SH-SY5Y (cell line): ENCODE data around the gene SLC6A3.

Experiments
- GATA2 ChIP-seq: IDR thresholded peaks from 2 replicates; pipeline ENCODE4 v1.6.1; 2011; ENCODE audit warnings: mild to moderate bottlenecking, low read depth, low read length
- GATA3 ChIP-seq: IDR thresholded peaks from 2 replicates; pipeline ENCODE4 v1.6.1; 2011; ENCODE audit warnings: low read depth, mild to moderate bottlenecking, low read length, moderate library complexity

SLC6A3 gene

GRCh38 chr5:1429496-1429895, 15.7 kb downstream of the SLC6A3 start:
- TF ChIP-seq GATA2 (no peak), GATA3 (no peak)

GRCh38 chr5:1429066-1429465, 16.2 kb downstream of the SLC6A3 start:
- TF ChIP-seq GATA2 (no peak), GATA3 (no peak)

- TF ChIP-seq GATA2: no peak
- no peak for TF ChIP-seq GATA3
Observed at GRCh38 chr5:1428107-1428506, 17.1 kb downstream of the SLC6A3 start.

GRCh38 chr5:1424716-1425115, 20.5 kb downstream of the SLC6A3 start:
- TF ChIP-seq GATA3 (no peak), GATA2 (no peak)

GRCh38 chr5:1423901-1424603, 21.2 kb downstream of the SLC6A3 start:
- TF ChIP-seq GATA2 (no peak), GATA3 (no peak)

- TF ChIP-seq GATA2: no peak
- no peak for TF ChIP-seq GATA3
Observed at GRCh38 chr5:1421521-1422341, 23.5 kb downstream of the SLC6A3 start.

GRCh38 chr5:1420211-1421195, 24.7 kb downstream of the SLC6A3 start:
- no peak for TF ChIP-seq GATA2
- no peak for TF ChIP-seq GATA3

- TF ChIP-seq GATA2 (no peak), GATA3 (no peak)
Observed at GRCh38 chr5:1419476-1420210, 25.6 kb downstream of the SLC6A3 start.

GRCh38 chr5:1418921-1419280, 26.3 kb downstream of the SLC6A3 start:
- TF ChIP-seq GATA2: no peak
- TF ChIP-seq GATA3: no peak

GRCh38 chr5:1418238-1418920, 26.9 kb downstream of the SLC6A3 start:
- TF ChIP-seq GATA3: no peak
- no peak for TF ChIP-seq GATA2

GRCh38 chr5:1417586-1418225, 27.5 kb downstream of the SLC6A3 start:
- no peak for TF ChIP-seq GATA3
- no peak for TF ChIP-seq GATA2

GRCh38 chr5:1416856-1417469, 28.3 kb downstream of the SLC6A3 start:
- TF ChIP-seq GATA3 (no peak), GATA2 (no peak)
